Uterus (tissue), 4 donors: ENCODE results near the gene SEC11A. TPM values are rescaled to one million over a fixed set of nuclear protein-coding genes. Genes with fewer than 3 reads are reported as not detected.

Source experiments
- DNase-seq, 2 donors: peaks; one replicate each; pipeline ENCODE4 v3.0.0-alpha.2; 2019 to 2020
- H3K27ac ChIP-seq, 2 donors: fragments of 200-600 bp; sonication (generic); 1 replicate in 1 of 2; 2 replicates in 1 of 2; pipeline ENCODE4 v1.5.1; 2016 to 2018
- H3K27me3 ChIP-seq, 2 donors: fragments of 200-600 bp; sonication (generic); one replicate each; pipeline ENCODE4 v1.5.1; 2018 to 2019; ENCODE audit warnings: control low read depth in 1 of 2
- H3K36me3 ChIP-seq, 2 donors: fragments of 200-600 bp; sonication (generic); one replicate each; pipeline ENCODE4 v1.5.1; 2019; ENCODE audit warnings: control low read depth in 1 of 2
- H3K4me1 ChIP-seq, 2 donors: fragments of 200-600 bp; sonication (generic); one replicate each; pipeline ENCODE4 v1.5.1; 2018 to 2019; ENCODE audit warnings: control low read depth in 1 of 2
- H3K4me3 ChIP-seq, 2 donors: fragments of 200-600 bp; sonication (generic); 1 replicate in 1 of 2; 2 replicates in 1 of 2; pipeline ENCODE4 v1.5.1; 2018 to 2019; ENCODE audit warnings: mild to moderate bottlenecking in 1 of 2
- H3K9me3 ChIP-seq, 2 donors: fragments of 200-600 bp; sonication (generic); one replicate each; pipeline ENCODE4 v1.5.1; 2019; ENCODE audit warnings: control low read depth in 1 of 2
- CTCF ChIP-seq, 4 experiments: fragments of 200-600 bp in 2 of 4; fragments of 450-650 bp in 2 of 4; sonication (generic) in 2 of 4; IDR thresholded peaks; one replicate each; pipeline ENCODE4 v1.5.1; 2016 to 2019; ENCODE audit warnings: antibody characterized with exemption in 4 of 4, mild to moderate bottlenecking in 2 of 4, moderate library complexity in 1 of 4
- POLR2A ChIP-seq, 2 donors: fragments of 450-650 bp; IDR thresholded peaks; one replicate each; pipeline ENCODE4 v1.6.1; 2016; ENCODE audit warnings: antibody characterized with exemption in 2 of 2, mild to moderate bottlenecking in 1 of 2, moderate library complexity in 1 of 2
- intact Hi-C: fragments of 100-400 bp; cut with DNase I; formaldehyde crosslinking; loops from one replicate; pipeline ENCODE4 v1.15.1; 2023; ENCODE audit warnings: low total_unique reads
- total RNA-seq, 4 donors: library from RNA; depleted of rRNA in 3 of 4; stranded (reverse); fragments of >200 nt in 3 of 4; gene quantifications; one replicate each; pipeline versions ENCODE4 v1.1.0 to v1.2.4, GENCODE V29; 2014 to 2023
- donor health status: DM: yes; HTN: yes; CAD: no.

Gene SEC11A
- total RNA-seq, 4 donors from 2014 or later: 117 to 261 (median 204) TPM

DNA sequence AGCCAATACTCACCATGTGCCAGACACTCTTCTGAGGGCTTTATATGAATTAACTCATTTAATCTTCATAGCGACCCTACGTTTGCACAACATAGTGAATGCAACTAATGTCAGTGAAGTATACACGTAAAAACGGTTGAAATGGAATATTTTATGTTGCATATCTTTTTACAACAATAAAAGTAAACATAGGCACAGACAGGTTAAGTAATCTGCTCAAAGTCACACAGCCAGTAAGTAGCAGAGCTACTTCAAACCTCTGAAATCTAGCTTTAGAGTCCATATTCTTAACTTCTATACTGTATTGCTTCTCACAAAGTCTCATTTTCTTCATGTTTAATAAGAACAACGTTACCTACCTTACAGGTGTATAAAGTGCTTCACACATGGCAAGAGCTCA lies 1.6 kb downstream of the SEC11A start:
- no peaks in the 10 kb centered on the region for H3K36me3 ChIP-seq
- H3K9me3 ChIP-seq: no peaks in the 10 kb centered on the region
- no peak for TF ChIP-seq CTCF (IDR thresholded peaks at IDR 0.05)
- DNase-seq: no peak
- peak overlapping the region in 1 of 2 donors; percentile 79 for H3K4me3 ChIP-seq
- H3K4me1 ChIP-seq: peaks cover 0 to 3% of the 10 kb centered on the region in 2 donors
- intact Hi-C loops: no loop called here
- no peak overlapping the region for H3K27ac ChIP-seq
- no peaks in the 10 kb centered on the region for H3K27me3 ChIP-seq

GRCh38 chr15:84703808-84704207 lies 12.1 kb downstream of the SEC11A start:
- Histone ChIP-seq H3K36me3 (no peaks in the 10 kb centered on the region), H3K4me3 (no peak overlapping the region), H3K4me1 (peaks cover 0 to 7% of the 10 kb centered on the region in 2 donors), H3K27me3 (no peaks in the 10 kb centered on the region), H3K27ac (peak overlapping the region in 1 of 2 donors; percentile 49), H3K9me3 (no peaks in the 10 kb centered on the region)
- DNase-seq: no peak
- TF ChIP-seq CTCF (IDR thresholded peaks at IDR 0.05) (no peak), POLR2A (IDR thresholded peaks at IDR 0.05) (no peak)
- intact Hi-C loops: no loop called here

DNA sequence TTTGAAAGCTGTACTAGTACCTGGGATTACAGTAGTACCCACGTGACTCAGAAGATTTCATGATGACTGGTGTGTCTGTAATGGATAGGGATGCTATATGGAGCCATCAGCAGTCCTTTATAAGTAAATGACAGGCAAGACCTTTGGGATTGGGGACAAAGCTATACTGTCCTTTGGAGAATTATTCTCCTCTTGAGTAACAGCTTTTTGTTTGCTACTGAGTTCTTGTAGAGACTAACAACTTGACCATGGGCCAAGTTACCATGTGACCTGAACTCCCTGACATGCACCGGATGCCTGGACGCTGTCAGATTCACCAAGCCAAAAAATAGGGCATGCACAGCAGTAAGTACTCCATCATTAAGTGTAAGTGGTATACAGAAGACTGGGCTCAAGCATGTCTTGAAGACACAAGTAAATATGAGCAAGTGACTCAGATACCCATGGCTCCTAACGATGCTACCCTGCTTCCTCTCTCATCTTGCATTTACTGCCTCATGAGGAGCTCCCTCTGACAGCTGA lies 12.9 kb downstream of the SEC11A start:
- H3K27ac ChIP-seq: peak overlapping the region; percentile 24 to 49
- intact Hi-C loops: no loop called here
- TF ChIP-seq CTCF (IDR thresholded peaks at IDR 0.05) (peak in 1 of 4 experiments; percentile 4), POLR2A (IDR thresholded peaks at IDR 0.05) (no peak)
- H3K36me3 ChIP-seq: no peaks in the 10 kb centered on the region
- H3K9me3 ChIP-seq: no peaks in the 10 kb centered on the region
- H3K4me3 ChIP-seq: no peak overlapping the region
- DNase-seq: peak; percentile 49 to 76
- no peaks in the 10 kb centered on the region for H3K27me3 ChIP-seq
- H3K4me1 ChIP-seq: peaks cover 0 to 7% of the 10 kb centered on the region in 2 donors

GRCh38 chr15:84699538-84700191 lies 16.3 kb downstream of the SEC11A start:
- Histone ChIP-seq H3K36me3 (no peaks in the 10 kb centered on the region), H3K4me3 (no peak overlapping the region), H3K27ac (no peak overlapping the region), H3K27me3 (no peaks in the 10 kb centered on the region), H3K9me3 (no peaks in the 10 kb centered on the region), H3K4me1 (no peaks in the 10 kb centered on the region)
- intact Hi-C loops: no loop called here
- TF ChIP-seq POLR2A (IDR thresholded peaks at IDR 0.05) (no peak), CTCF (IDR thresholded peaks at IDR 0.05) (no peak)
- no peak for DNase-seq

GRCh38 chr15:84697236-84697990 lies 18.5 kb downstream of the SEC11A start:
- no peaks in the 10 kb centered on the region for H3K36me3 ChIP-seq
- no peak for DNase-seq
- no peak for TF ChIP-seq POLR2A (IDR thresholded peaks at IDR 0.05)
- no peak for TF ChIP-seq CTCF (IDR thresholded peaks at IDR 0.05)
- H3K4me3 ChIP-seq: no peak overlapping the region
- no peaks in the 10 kb centered on the region for H3K27me3 ChIP-seq
- no peaks in the 10 kb centered on the region for H3K4me1 ChIP-seq
- intact Hi-C loops: no loop called here
- no peaks in the 10 kb centered on the region for H3K9me3 ChIP-seq
- no peak overlapping the region for H3K27ac ChIP-seq
